Esophagus mucosa (tissue), 1 donor: Measurements from ENCODE around the gene PDLIM4. TPM values are rescaled to one million over a fixed set of nuclear protein-coding genes. Genes with fewer than 3 reads are reported as not detected.

Experiments
- ATAC-seq: fragments of 200-7000 bp; cut with Tn5 transposase; one replicate; pipeline ENCODE4 v1.9.1; 2020
- total RNA-seq: library from RNA; stranded (reverse); gene quantifications from one replicate; pipeline ENCODE4 v1.2.4, GENCODE V29; 2023
- donor health status: DM: yes; HTN: yes; CAD: no.

Gene PDLIM4
- total RNA-seq, 1 donor from 2014 or later: 26.9 TPM

- ATAC-seq: peak; percentile 81
Observed at GRCh38 chr5:132227485-132228240, 29.8 kb upstream of the PDLIM4 start, which contains the start of gene P4HA2. P4HA2 (minus strand) TSS chr5:132227853; CDS start chr5:132218626, 9,227 bp downstream.

GRCh38 chr5:132228241-132229035 is 29.1 kb upstream of the PDLIM4 start:
- no peak for ATAC-seq

- no peak for ATAC-seq
Observed at GRCh38 chr5:132229236-132229635, 28.3 kb upstream of the PDLIM4 start.

- no peak for ATAC-seq
Observed at GRCh38 chr5:132230871-132231270, 26.6 kb upstream of the PDLIM4 start.

- ATAC-seq: no peak
Observed at GRCh38 chr5:132232465-132232864, 25.0 kb upstream of the PDLIM4 start.

GRCh38 chr5:132233081-132233480 is 24.4 kb upstream of the PDLIM4 start:
- no peak for ATAC-seq

- no peak for ATAC-seq
Observed at GRCh38 chr5:132233811-132234683, 23.4 kb upstream of the PDLIM4 start.

GRCh38 chr5:132234684-132235062 is 22.8 kb upstream of the PDLIM4 start:
- no peak for ATAC-seq

- ATAC-seq: no peak
Observed at GRCh38 chr5:132235340-132235739, 22.2 kb upstream of the PDLIM4 start.

- peak; percentile 49 for ATAC-seq
Observed at GRCh38 chr5:132237141-132237540, 20.4 kb upstream of the PDLIM4 start.

GRCh38 chr5:132237670-132238069 is 19.8 kb upstream of the PDLIM4 start:
- no peak for ATAC-seq

- ATAC-seq: peak; percentile 73
Observed at GRCh38 chr5:132238169-132238744, 19.2 kb upstream of the PDLIM4 start.

- no peak for ATAC-seq
Observed at GRCh38 chr5:132238901-132239500, 18.5 kb upstream of the PDLIM4 start.

GRCh38 chr5:132239776-132240175 is 17.7 kb upstream of the PDLIM4 start:
- ATAC-seq: no peak

- no peak for ATAC-seq
Observed at GRCh38 chr5:132243366-132243977, 14.0 kb upstream of the PDLIM4 start.

- ATAC-seq: no peak
Observed at GRCh38 chr5:132245593-132245992, 11.9 kb upstream of the PDLIM4 start.

- no peak for ATAC-seq
Observed at GRCh38 chr5:132246806-132247205, 10.7 kb upstream of the PDLIM4 start.

- ATAC-seq: no peak
Observed at GRCh38 chr5:132250547-132250946, 6.9 kb upstream of the PDLIM4 start.

GRCh38 chr5:132251220-132251725 is 6.2 kb upstream of the PDLIM4 start:
- ATAC-seq: no peak

- peak; percentile 88 for ATAC-seq
Observed at GRCh38 chr5:132253008-132253441, 4.5 kb upstream of the PDLIM4 start.
